GM23338 (cell line): ENCODE data around the gene SRCIN1. TPM values are rescaled to one million over a fixed set of nuclear protein-coding genes. Genes with fewer than 3 reads are reported as not detected.

Experiments used
- ATAC-seq: fragments of 200-7000 bp; cut with Tn5 transposase; 3 replicates; pipeline ENCODE4 v1.9.1; 2020
- DNase-seq: peaks from one replicate; pipeline ENCODE4 v3.0.0-alpha.2; 2015; ENCODE audit warnings: low spot score
- H2AFZ ChIP-seq: fragments of 200-600 bp; sonication (generic); 2 replicates; pipeline ENCODE4 v1.8.0; 2016; ENCODE audit warnings: antibody characterized with exemption, mild to moderate bottlenecking, moderate library complexity
- H3F3A ChIP-seq: fragments of 200-600 bp; sonication (generic); replicated peaks from 2 replicates; pipeline ENCODE4 v1.8.0; 2017; ENCODE audit warnings: antibody characterized with exemption, mixed run types, low read depth
- H3K27ac ChIP-seq: fragments of 200-600 bp; sonication (generic); 2 replicates; pipeline ENCODE4 v1.6.1; 2016; ENCODE audit warnings: low read depth
- H3K27me3 ChIP-seq: fragments of 200-600 bp; sonication (generic); 2 replicates; pipeline ENCODE4 v1.8.0; 2016; ENCODE audit warnings: mild to moderate bottlenecking, mixed run types, moderate library complexity; ENCODE audit not compliant: insufficient read depth
- H3K36me3 ChIP-seq: fragments of 200-600 bp; sonication (generic); 2 replicates; pipeline ENCODE4 v1.8.0; 2016; ENCODE audit warnings: mild to moderate bottlenecking; ENCODE audit not compliant: insufficient read depth
- H3K4me1 ChIP-seq: fragments of 200-600 bp; sonication (generic); 2 replicates; pipeline ENCODE4 v1.8.0; 2016; ENCODE audit warnings: mild to moderate bottlenecking, moderate library complexity; ENCODE audit not compliant: insufficient read depth
- H3K4me2 ChIP-seq: fragments of 200-600 bp; sonication (generic); 2 replicates; pipeline ENCODE4 v1.7.1; 2017; ENCODE audit warnings: mixed run types
- H3K4me3 ChIP-seq: fragments of 200-600 bp; sonication (generic); 2 replicates; pipeline ENCODE4 v1.6.1; 2016; ENCODE audit warnings: mixed run types
- H3K79me2 ChIP-seq: fragments of 200-600 bp; sonication (generic); replicated peaks from 2 replicates; pipeline ENCODE4 v1.8.0; 2017; ENCODE audit warnings: mild to moderate bottlenecking; ENCODE audit not compliant: insufficient read depth
- H3K9me2 ChIP-seq: fragments of 200-600 bp; sonication (generic); 2 replicates; pipeline ENCODE4 v1.8.0; 2017; ENCODE audit not compliant: insufficient read depth
- H4K20me1 ChIP-seq: fragments of 200-600 bp; sonication (generic); replicated peaks from 2 replicates; pipeline ENCODE4 v1.8.0; 2017; ENCODE audit warnings: mild to moderate bottlenecking; ENCODE audit not compliant: insufficient read depth
- H3K27ac Mint-ChIP-seq: 2 replicates; pipeline ENCODE4 v1.8.0; 2020; ENCODE audit warnings: inconsistent platforms, mild to moderate bottlenecking, moderate library complexity, mixed read lengths
- H3K27me3 Mint-ChIP-seq: 3 replicates; pipeline ENCODE4 v1.8.0; 2022; ENCODE audit warnings: low read depth, mild to moderate bottlenecking, moderate library complexity, mixed read lengths, inconsistent platforms; ENCODE audit not compliant: insufficient read depth, poor library complexity
- H3K36me3 Mint-ChIP-seq: 3 replicates; pipeline ENCODE4 v1.8.0; 2021; ENCODE audit warnings: low read depth, mild to moderate bottlenecking, inconsistent platforms, moderate library complexity, mixed read lengths
- H3K4me1 Mint-ChIP-seq: 3 replicates; pipeline ENCODE4 v1.8.0; 2020; ENCODE audit warnings: mild to moderate bottlenecking, inconsistent platforms, mixed read lengths
- H3K4me3 Mint-ChIP-seq: 3 replicates; pipeline ENCODE4 v1.8.0; 2021; ENCODE audit warnings: moderate library complexity, mild to moderate bottlenecking, inconsistent platforms, mixed read lengths
- H3K9me3 Mint-ChIP-seq: 3 replicates; pipeline ENCODE4 v1.8.0; 2020; ENCODE audit warnings: moderate library complexity, mild to moderate bottlenecking, inconsistent platforms, mixed read lengths
- CREB1 ChIP-seq: fragments of 250-450 bp; sonication (Bioruptor Pico); IDR thresholded peaks from 2 replicates; pipeline ENCODE4 v1.5.0; 2020; ENCODE audit warnings: low read depth, mild to moderate bottlenecking, moderate library complexity
- EZH2phosphoT487 ChIP-seq: fragments of 200-600 bp; sonication (generic); IDR thresholded peaks from one replicate; pipeline ENCODE4 v1.8.1; 2018; ENCODE audit warnings: antibody characterized with exemption; ENCODE audit not compliant: unreplicated experiment
- JUNB ChIP-seq: IDR thresholded peaks from one replicate; pipeline ENCODE4 v1.6.1; 2016; ENCODE audit warnings: antibody characterized with exemption; ENCODE audit not compliant: unreplicated experiment
- POLR2AphosphoS5 ChIP-seq: IDR thresholded peaks from 2 replicates; pipeline ENCODE4 v1.6.1; 2016; ENCODE audit warnings: antibody characterized with exemption, low read depth
- REST ChIP-seq: IDR thresholded peaks from one replicate; pipeline ENCODE4 v1.6.1; 2018; ENCODE audit warnings: antibody characterized with exemption; ENCODE audit not compliant: unreplicated experiment
- ZNF462 ChIP-seq: fragments of 250-450 bp; sonication (Bioruptor Pico); IDR thresholded peaks from 2 replicates; pipeline ENCODE4 v1.5.0; 2020; ENCODE audit warnings: mild to moderate bottlenecking, moderate library complexity
- polyA plus RNA-seq: library from polyadenylated mRNA; unstranded; fragments of >200 nt; fragmentation: Nextera tagmentation; extraction: Ambion mirVana; gene quantifications from 2 replicates; pipeline ENCODE4 v1.2.1, GENCODE V29; 2016
- total RNA-seq: library from RNA; depleted of rRNA; stranded (reverse); fragments of >200 nt; shearing (Covaris generic); gene quantifications from 2 replicates; pipeline ENCODE4 v1.2.3, GENCODE V29; 2014

Gene SRCIN1
- total and polyA plus RNA-seq, 2 experiments from 2014 or later = 0.87 to 2.2 TPM

GRCh38 chr17:38541281-38541680 is 64.5 kb downstream of the SRCIN1 start:
- Histone ChIP-seq H3K4me3 (no peak overlapping the region), H3K27me3 (no peaks in the 10 kb centered on the region), H3K79me2 (no peaks in the 10 kb centered on the region), H3K27ac (no peak overlapping the region), H3K4me1 (no peaks in the 10 kb centered on the region), H3K9me2 (no peaks in the 10 kb centered on the region), H3K36me3 (no peaks in the 10 kb centered on the region), H3K4me2 (no peak overlapping the region), H3F3A (no peaks in the 10 kb centered on the region), H2AFZ (no peak overlapping the region), H4K20me1 (no peaks in the 10 kb centered on the region; the same call in 1 of the 2 replicates)
- no peak for ATAC-seq
- Mint-ChIP-seq H3K9me3 (no peaks in the 10 kb centered on the region), H3K4me1 (peaks cover 24% of the 10 kb centered on the region), H3K4me3 (no peak overlapping the region), H3K36me3 (no peaks in the 10 kb centered on the region; the same call in 2 of the 3 replicates), H3K27me3 (peaks cover 26% of the 10 kb centered on the region), H3K27ac (no peak overlapping the region)
- TF ChIP-seq POLR2AphosphoS5 = no peak
- no peak for TF ChIP-seq JUNB
- TF ChIP-seq EZH2phosphoT487 = no peak
- TF ChIP-seq REST = no peak
- TF ChIP-seq ZNF462 = no peak
- TF ChIP-seq CREB1 (CRISPR knock-in tag) = no peak
- no peak for DNase-seq
